ENCODE results near the gene TAB2.

DNA sequence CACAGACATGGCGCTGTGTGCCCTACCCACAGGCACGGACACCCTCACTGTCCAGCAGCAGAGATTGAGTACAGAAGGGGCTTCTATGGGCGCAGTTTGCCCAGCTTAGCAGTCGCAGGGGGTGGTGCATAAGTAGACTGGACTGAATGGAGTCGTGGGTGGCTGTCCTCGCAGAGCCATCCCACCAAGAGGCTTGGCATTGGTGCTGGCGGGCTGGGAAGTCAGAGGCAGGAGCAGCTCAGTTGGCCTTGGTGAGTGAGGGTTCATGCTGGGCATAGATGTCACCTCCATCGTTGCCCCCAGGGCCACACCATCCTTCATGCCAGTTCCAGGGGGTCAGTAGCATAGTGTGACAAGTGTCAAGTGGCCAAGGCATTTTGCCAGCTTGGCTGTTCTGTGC lies 107.7 kb downstream of the TAB2 start:
- TF ChIP-seq CTCF (IDR thresholded peaks at IDR 0.05): no peak
- TF ChIP-seq POLR2A (IDR thresholded peaks at IDR 0.05): no peak
- TF ChIP-seq POLR2AphosphoS5 (IDR thresholded peaks at IDR 0.05): no peak
